ENCODE data around the gene TRMT44. TPM values are rescaled to one million over a fixed set of nuclear protein-coding genes. Genes with fewer than 3 reads are reported as not detected.
A peak's percentile ranks its signal among the peaks of the same experiment; 100 is the strongest.

The TRMT44 gene
- total RNA-seq, 1 donor = 21.7 TPM

- Histone ChIP-seq H3K9me3 (ENCODE audit: low read depth, low read length) (no peaks in the 10 kb centered on the region), H3K4me1 (ENCODE audit: insufficient read depth, low read length) (peaks cover 16% of the 10 kb centered on the region), H3K4me3 (ENCODE audit: insufficient read depth, low read length) (no peak overlapping the region), H3K79me2 (ENCODE audit: insufficient read depth, low read length) (no peaks in the 10 kb centered on the region), H4K20me1 (ENCODE audit: insufficient read depth, low read length) (no peaks in the 10 kb centered on the region), H3K4me2 (ENCODE audit: insufficient read depth, low read length) (no peak overlapping the region), H3K27ac (ENCODE audit: low read depth, low read length) (no peak overlapping the region), H2AFZ (ENCODE audit: low read length) (no peak overlapping the region), H3K36me3 (ENCODE audit: insufficient read depth, low read length) (no peaks in the 10 kb centered on the region), H3K27me3 (ENCODE audit: insufficient read depth, low read length) (peaks cover 11% of the 10 kb centered on the region)
- no peak for TF ChIP-seq CTCF (IDR thresholded peaks at IDR 0.05; ENCODE audit: extremely low read depth, low read depth, low read length)
- peak; percentile 15 for DNase-seq (ENCODE audit: insufficient read length, low spot score, missing footprints)
Measured at GRCh38 chr4:8508740-8509139, 68.2 kb downstream of the TRMT44 start.

GRCh38 chr4:8509311-8509950 is 68.9 kb downstream of the TRMT44 start:
- H3K36me3 ChIP-seq (ENCODE audit: insufficient read depth, low read length) = no peaks in the 10 kb centered on the region
- peaks cover 16% of the 10 kb centered on the region for H3K4me1 ChIP-seq (ENCODE audit: insufficient read depth, low read length)
- DNase-seq (ENCODE audit: insufficient read length, low spot score, missing footprints) = no peak
- H3K4me2 ChIP-seq (ENCODE audit: insufficient read depth, low read length) = no peak overlapping the region
- peaks cover 11% of the 10 kb centered on the region for H3K27me3 ChIP-seq (ENCODE audit: insufficient read depth, low read length)
- H3K9me3 ChIP-seq (ENCODE audit: low read depth, low read length) = no peaks in the 10 kb centered on the region
- no peak overlapping the region for H3K27ac ChIP-seq (ENCODE audit: low read depth, low read length)
- H4K20me1 ChIP-seq (ENCODE audit: insufficient read depth, low read length) = no peaks in the 10 kb centered on the region
- H2AFZ ChIP-seq (ENCODE audit: low read length) = no peak overlapping the region
- TF ChIP-seq CTCF (IDR thresholded peaks at IDR 0.05; ENCODE audit: extremely low read depth, low read depth, low read length) = no peak
- H3K4me3 ChIP-seq (ENCODE audit: insufficient read depth, low read length) = no peak overlapping the region
- no peaks in the 10 kb centered on the region for H3K79me2 ChIP-seq (ENCODE audit: insufficient read depth, low read length)

- H3K27me3 ChIP-seq (ENCODE audit: insufficient read depth, low read length) = peaks cover 9% of the 10 kb centered on the region
- H3K4me3 ChIP-seq (ENCODE audit: insufficient read depth, low read length) = no peak overlapping the region
- H3K4me2 ChIP-seq (ENCODE audit: insufficient read depth, low read length) = no peak overlapping the region
- no peak for DNase-seq (ENCODE audit: insufficient read length, low spot score, missing footprints)
- no peak overlapping the region for H3K27ac ChIP-seq (ENCODE audit: low read depth, low read length)
- no peak overlapping the region for H2AFZ ChIP-seq (ENCODE audit: low read length)
- no peaks in the 10 kb centered on the region for H3K36me3 ChIP-seq (ENCODE audit: insufficient read depth, low read length)
- peaks cover 16% of the 10 kb centered on the region for H3K4me1 ChIP-seq (ENCODE audit: insufficient read depth, low read length)
- no peaks in the 10 kb centered on the region for H4K20me1 ChIP-seq (ENCODE audit: insufficient read depth, low read length)
- no peaks in the 10 kb centered on the region for H3K9me3 ChIP-seq (ENCODE audit: low read depth, low read length)
- H3K79me2 ChIP-seq (ENCODE audit: insufficient read depth, low read length) = no peaks in the 10 kb centered on the region
- no peak for TF ChIP-seq CTCF (IDR thresholded peaks at IDR 0.05; ENCODE audit: extremely low read depth, low read depth, low read length)
Measured at GRCh38 chr4:8510191-8510590, 69.6 kb downstream of the TRMT44 start.

GRCh38 chr4:8510611-8511285 is 70.2 kb downstream of the TRMT44 start:
- Histone ChIP-seq H3K4me1 (ENCODE audit: insufficient read depth, low read length) (peaks cover 20% of the 10 kb centered on the region), H3K27me3 (ENCODE audit: insufficient read depth, low read length) (peaks cover 4% of the 10 kb centered on the region), H4K20me1 (ENCODE audit: insufficient read depth, low read length) (no peaks in the 10 kb centered on the region), H3K9me3 (ENCODE audit: low read depth, low read length) (no peaks in the 10 kb centered on the region), H3K79me2 (ENCODE audit: insufficient read depth, low read length) (no peaks in the 10 kb centered on the region), H3K27ac (ENCODE audit: low read depth, low read length) (no peak overlapping the region), H2AFZ (ENCODE audit: low read length) (no peak overlapping the region), H3K4me3 (ENCODE audit: insufficient read depth, low read length) (no peak overlapping the region), H3K36me3 (ENCODE audit: insufficient read depth, low read length) (no peaks in the 10 kb centered on the region), H3K4me2 (ENCODE audit: insufficient read depth, low read length) (no peak overlapping the region)
- no peak for DNase-seq (ENCODE audit: insufficient read length, low spot score, missing footprints)
- TF ChIP-seq CTCF (IDR thresholded peaks at IDR 0.05; ENCODE audit: extremely low read depth, low read depth, low read length) = no peak
